HepG2 (cell line): Measurements from ENCODE around the gene PRR23E.

ENCODE experiments used
- AGO2 ChIP-seq: fragments of 200-400 bp; formaldehyde crosslinking; optimal IDR thresholded peaks from 2 replicates; pipeline ENCODE3; 2017; ENCODE audit warnings: mild to moderate bottlenecking, low read depth, low read length, moderate library complexity
- BRCA1 ChIP-seq: sonication (generic); formaldehyde crosslinking; IDR thresholded peaks from 2 replicates; pipeline ENCODE4 v1.4.0; 2020; ENCODE audit warnings: missing genetic modification reagents
- EZH2 ChIP-seq: conservative IDR thresholded peaks from 2 replicates; pipeline ENCODE4 v1.6.1; 2012; ENCODE audit warnings: mild to moderate bottlenecking, low read depth, low read length, moderate library complexity
- RXRA ChIP-seq: sonication (generic); formaldehyde crosslinking; IDR thresholded peaks from 2 replicates; pipeline ENCODE4 v1.5.1; 2020; ENCODE audit warnings: missing genetic modification reagents
- ZNF282 ChIP-seq: fragments of 450-650 bp; IDR thresholded peaks from 2 replicates; pipeline ENCODE4 v1.6.1; 2018; ENCODE audit not compliant: partially characterized antibody
- ZNF317 ChIP-seq: sonication (generic); formaldehyde crosslinking; IDR thresholded peaks from 2 replicates; pipeline ENCODE4 v1.5.0; 2020; ENCODE audit warnings: mild to moderate bottlenecking, missing genetic modification reagents
- ZNF775 ChIP-seq: sonication (generic); formaldehyde crosslinking; IDR thresholded peaks from 2 replicates; pipeline ENCODE4 v1.4.0; 2020; ENCODE audit warnings: missing genetic modification reagents, mild to moderate bottlenecking, moderate library complexity, borderline replicate concordance
- TF ChIP-seq, protein P1 (sequence below): sonication (generic); formaldehyde crosslinking; IDR thresholded peaks from 2 replicates; pipeline ENCODE4 v1.5.1; 2020; ENCODE audit warnings: missing genetic modification reagents, mild to moderate bottlenecking, borderline replicate concordance
- TF ChIP-seq, protein P2 (sequence below): sonication (generic); formaldehyde crosslinking; conservative IDR thresholded peaks from 2 replicates; pipeline ENCODE4 v1.8.0; 2022; ENCODE audit warnings: mild to moderate bottlenecking, moderate library complexity, missing genetic modification reagents
- TF ChIP-seq, protein P3 (sequence below): sonication (generic); formaldehyde crosslinking; IDR thresholded peaks from 2 replicates; pipeline ENCODE4 v1.9.0; 2022; ENCODE audit warnings: missing genetic modification reagents, mild to moderate bottlenecking, borderline replicate concordance
- TF ChIP-seq, protein P4 (sequence below): sonication (generic); formaldehyde crosslinking; IDR thresholded peaks from 2 replicates; pipeline ENCODE4 v1.5.1; 2020; ENCODE audit warnings: mild to moderate bottlenecking, missing genetic modification reagents, moderate library complexity
- TF ChIP-seq, protein P5 (sequence below): sonication (generic); formaldehyde crosslinking; IDR thresholded peaks from 2 replicates; pipeline ENCODE4 v1.5.0; 2020; ENCODE audit warnings: mild to moderate bottlenecking, missing genetic modification reagents, moderate library complexity

DNA sequence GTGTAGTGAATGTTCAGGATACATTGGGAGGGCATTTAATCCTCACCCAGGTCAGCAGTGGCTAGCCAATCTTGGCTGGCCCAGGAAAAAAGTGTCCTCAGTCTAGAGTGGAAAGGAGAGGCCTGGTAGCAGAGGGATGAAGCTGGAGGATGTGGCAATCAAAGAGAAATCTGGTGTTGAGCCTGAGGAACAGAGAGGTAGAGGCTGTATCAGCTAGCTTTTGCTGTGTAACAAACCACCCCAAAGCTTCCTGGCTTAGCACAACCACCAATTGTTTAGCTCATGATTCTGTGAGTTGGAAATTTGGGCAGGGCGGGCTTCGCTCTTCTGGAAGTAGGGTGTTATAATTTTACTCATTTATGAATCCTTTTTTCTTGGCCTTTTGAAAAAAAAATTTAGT, 49.8 kb upstream of the PRR23E start:
- TF ChIP-seq BRCA1 (CRISPR knock-in tag) (no peak), EZH2 (no peak), ZNF775 (CRISPR knock-in tag) (no peak), ZNF317 (CRISPR knock-in tag) (no peak), ZNF282 (no peak), AGO2 (no peak), RXRA (CRISPR knock-in tag) (no peak)
- TF ChIP-seq, protein P1, sequence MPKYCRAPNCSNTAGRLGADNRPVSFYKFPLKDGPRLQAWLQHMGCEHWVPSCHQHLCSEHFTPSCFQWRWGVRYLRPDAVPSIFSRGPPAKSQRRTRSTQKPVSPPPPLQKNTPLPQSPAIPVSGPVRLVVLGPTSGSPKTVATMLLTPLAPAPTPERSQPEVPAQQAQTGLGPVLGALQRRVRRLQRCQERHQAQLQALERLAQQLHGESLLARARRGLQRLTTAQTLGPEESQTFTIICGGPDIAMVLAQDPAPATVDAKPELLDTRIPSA = no peak
- TF ChIP-seq, protein P2, sequence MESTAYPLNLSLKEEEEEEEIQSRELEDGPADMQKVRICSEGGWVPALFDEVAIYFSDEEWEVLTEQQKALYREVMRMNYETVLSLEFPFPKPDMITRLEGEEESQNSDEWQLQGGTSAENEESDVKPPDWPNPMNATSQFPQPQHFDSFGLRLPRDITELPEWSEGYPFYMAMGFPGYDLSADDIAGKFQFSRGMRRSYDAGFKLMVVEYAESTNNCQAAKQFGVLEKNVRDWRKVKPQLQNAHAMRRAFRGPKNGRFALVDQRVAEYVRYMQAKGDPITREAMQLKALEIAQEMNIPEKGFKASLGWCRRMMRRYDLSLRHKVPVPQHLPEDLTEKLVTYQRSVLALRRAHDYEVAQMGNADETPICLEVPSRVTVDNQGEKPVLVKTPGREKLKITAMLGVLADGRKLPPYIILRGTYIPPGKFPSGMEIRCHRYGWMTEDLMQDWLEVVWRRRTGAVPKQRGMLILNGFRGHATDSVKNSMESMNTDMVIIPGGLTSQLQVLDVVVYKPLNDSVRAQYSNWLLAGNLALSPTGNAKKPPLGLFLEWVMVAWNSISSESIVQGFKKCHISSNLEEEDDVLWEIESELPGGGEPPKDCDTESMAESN (CRISPR knock-in tag) = no peak
- TF ChIP-seq, protein P3, sequence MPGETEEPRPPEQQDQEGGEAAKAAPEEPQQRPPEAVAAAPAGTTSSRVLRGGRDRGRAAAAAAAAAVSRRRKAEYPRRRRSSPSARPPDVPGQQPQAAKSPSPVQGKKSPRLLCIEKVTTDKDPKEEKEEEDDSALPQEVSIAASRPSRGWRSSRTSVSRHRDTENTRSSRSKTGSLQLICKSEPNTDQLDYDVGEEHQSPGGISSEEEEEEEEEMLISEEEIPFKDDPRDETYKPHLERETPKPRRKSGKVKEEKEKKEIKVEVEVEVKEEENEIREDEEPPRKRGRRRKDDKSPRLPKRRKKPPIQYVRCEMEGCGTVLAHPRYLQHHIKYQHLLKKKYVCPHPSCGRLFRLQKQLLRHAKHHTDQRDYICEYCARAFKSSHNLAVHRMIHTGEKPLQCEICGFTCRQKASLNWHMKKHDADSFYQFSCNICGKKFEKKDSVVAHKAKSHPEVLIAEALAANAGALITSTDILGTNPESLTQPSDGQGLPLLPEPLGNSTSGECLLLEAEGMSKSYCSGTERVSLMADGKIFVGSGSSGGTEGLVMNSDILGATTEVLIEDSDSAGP (CRISPR knock-in tag) = no peak
- TF ChIP-seq, protein P4, sequence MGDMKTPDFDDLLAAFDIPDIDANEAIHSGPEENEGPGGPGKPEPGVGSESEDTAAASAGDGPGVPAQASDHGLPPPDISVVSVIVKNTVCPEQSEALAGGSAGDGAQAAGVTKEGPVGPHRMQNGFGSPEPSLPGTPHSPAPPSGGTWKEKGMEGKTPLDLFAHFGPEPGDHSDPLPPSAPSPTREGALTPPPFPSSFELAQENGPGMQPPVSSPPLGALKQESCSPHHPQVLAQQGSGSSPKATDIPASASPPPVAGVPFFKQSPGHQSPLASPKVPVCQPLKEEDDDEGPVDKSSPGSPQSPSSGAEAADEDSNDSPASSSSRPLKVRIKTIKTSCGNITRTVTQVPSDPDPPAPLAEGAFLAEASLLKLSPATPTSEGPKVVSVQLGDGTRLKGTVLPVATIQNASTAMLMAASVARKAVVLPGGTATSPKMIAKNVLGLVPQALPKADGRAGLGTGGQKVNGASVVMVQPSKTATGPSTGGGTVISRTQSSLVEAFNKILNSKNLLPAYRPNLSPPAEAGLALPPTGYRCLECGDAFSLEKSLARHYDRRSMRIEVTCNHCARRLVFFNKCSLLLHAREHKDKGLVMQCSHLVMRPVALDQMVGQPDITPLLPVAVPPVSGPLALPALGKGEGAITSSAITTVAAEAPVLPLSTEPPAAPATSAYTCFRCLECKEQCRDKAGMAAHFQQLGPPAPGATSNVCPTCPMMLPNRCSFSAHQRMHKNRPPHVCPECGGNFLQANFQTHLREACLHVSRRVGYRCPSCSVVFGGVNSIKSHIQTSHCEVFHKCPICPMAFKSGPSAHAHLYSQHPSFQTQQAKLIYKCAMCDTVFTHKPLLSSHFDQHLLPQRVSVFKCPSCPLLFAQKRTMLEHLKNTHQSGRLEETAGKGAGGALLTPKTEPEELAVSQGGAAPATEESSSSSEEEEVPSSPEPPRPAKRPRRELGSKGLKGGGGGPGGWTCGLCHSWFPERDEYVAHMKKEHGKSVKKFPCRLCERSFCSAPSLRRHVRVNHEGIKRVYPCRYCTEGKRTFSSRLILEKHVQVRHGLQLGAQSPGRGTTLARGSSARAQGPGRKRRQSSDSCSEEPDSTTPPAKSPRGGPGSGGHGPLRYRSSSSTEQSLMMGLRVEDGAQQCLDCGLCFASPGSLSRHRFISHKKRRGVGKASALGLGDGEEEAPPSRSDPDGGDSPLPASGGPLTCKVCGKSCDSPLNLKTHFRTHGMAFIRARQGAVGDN (CRISPR knock-in tag) = no peak
- TF ChIP-seq, protein P5, sequence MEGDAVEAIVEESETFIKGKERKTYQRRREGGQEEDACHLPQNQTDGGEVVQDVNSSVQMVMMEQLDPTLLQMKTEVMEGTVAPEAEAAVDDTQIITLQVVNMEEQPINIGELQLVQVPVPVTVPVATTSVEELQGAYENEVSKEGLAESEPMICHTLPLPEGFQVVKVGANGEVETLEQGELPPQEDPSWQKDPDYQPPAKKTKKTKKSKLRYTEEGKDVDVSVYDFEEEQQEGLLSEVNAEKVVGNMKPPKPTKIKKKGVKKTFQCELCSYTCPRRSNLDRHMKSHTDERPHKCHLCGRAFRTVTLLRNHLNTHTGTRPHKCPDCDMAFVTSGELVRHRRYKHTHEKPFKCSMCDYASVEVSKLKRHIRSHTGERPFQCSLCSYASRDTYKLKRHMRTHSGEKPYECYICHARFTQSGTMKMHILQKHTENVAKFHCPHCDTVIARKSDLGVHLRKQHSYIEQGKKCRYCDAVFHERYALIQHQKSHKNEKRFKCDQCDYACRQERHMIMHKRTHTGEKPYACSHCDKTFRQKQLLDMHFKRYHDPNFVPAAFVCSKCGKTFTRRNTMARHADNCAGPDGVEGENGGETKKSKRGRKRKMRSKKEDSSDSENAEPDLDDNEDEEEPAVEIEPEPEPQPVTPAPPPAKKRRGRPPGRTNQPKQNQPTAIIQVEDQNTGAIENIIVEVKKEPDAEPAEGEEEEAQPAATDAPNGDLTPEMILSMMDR (CRISPR knock-in tag) = no peak
